NCI-H187 (cell line): ENCODE measurements around the gene CD2AP.
"Not testable (repeated sequence)": the region's sequence is repeated elsewhere in the genome, so short reads cannot be mapped to it uniquely, and the experiment has no call there.

Experiments used
- DNase-seq, 2 experiments: peaks; one replicate each; lab custom pipeline; 2025; lab: John Stamatoyannopoulos, UW

Gene CD2AP

GRCh38 chr6:47495954-47496545 is 18.5 kb downstream of the CD2AP start:
- no peak for DNase-seq

- DNase-seq: no peak
Measured at GRCh38 chr6:47496935-47497579, 19.5 kb downstream of the CD2AP start.

DNA sequence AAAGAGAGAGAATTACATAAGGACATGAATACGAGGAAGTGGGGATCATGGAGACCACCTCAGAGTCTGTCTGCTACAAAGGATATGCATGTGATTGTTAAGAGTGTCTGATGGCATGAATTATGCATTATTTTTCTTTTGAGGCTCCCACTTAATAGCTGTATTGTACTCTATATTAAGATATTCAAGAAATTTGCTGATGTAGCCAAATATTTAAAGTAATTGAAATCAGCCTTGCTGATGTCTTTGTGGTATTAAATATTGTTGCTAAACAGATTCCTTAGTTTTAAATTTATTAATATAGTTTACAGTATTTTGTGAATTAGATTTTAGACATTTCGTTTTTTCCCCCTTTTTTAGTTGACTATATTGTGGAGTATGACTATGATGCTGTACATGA is 25.3 kb downstream of the CD2AP start:
- no peak for DNase-seq

DNA sequence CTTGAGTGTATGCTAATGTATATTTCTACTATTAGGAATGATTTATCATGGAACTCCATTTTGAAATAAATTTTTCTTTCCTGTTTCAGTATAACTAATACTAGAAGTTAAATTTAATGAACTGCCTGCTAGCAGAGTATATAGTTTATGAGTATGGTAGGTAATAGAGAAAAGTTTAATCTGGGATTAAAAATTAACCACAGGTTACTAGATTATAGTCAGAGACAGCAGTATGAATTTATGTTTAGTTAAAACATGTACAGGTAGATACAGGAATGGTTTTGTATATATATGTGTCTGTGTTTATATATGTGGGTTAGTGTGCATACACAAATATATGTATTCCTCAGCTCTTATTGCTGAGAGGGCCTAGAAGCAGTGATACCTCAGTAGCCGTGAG is 32.3 kb downstream of the CD2AP start:
- no peak for DNase-seq

- DNase-seq: no peak
Measured at GRCh38 chr6:47512872-47513271, 35.3 kb downstream of the CD2AP start.

DNA sequence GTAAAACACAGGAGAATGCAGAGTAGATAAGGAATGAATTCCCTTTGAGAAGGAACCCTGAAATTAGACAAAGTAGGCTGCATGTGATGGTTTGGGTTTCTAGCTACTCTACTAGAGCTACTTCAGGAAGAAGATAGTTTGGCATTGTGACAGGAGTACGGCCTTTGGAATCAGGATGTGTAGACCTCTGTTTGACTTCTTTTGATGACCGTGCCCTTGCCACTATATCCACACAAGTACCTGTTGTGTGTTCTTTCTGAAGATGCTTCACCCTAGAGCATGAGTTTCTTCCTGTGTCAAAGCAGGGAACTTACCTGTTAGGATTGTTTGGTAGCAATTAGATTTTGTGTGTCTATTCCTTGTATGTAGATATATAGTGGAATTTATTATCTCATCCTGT is 41.7 kb downstream of the CD2AP start:
- no peak for DNase-seq

DNA sequence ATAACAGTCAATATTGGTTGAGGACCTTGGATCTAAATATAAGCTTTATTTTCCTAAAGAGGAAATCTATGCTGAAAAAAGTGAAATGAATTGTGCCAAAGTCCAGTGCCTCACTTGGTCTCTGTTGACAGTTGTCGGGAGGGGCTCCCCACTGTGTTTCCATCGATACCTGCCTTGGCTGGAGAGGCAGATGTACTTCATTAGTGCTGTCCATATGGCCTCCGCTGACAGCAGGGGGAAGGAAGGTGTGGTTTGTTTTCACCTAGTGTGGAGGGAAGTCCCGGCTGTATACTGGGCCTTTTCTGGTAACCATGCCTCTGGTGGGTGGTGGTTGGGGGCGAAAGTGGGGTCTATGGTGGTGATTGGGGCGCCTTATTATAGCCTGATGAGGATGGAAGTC is 42.7 kb downstream of the CD2AP start:
- peak in 1 of 2 experiments; percentile 1 for DNase-seq

- no peak for DNase-seq
Measured at GRCh38 chr6:47521961-47522360, 44.4 kb downstream of the CD2AP start.

GRCh38 chr6:47524136-47524845 is 46.7 kb downstream of the CD2AP start:
- DNase-seq: no peak

- DNase-seq: no peak
Measured at GRCh38 chr6:47525330-47526057, 47.9 kb downstream of the CD2AP start.

- DNase-seq: no peak
Measured at GRCh38 chr6:47527274-47527673, 49.7 kb downstream of the CD2AP start.

- no peak for DNase-seq
Measured at GRCh38 chr6:47529734-47530133, 52.1 kb downstream of the CD2AP start.

DNA sequence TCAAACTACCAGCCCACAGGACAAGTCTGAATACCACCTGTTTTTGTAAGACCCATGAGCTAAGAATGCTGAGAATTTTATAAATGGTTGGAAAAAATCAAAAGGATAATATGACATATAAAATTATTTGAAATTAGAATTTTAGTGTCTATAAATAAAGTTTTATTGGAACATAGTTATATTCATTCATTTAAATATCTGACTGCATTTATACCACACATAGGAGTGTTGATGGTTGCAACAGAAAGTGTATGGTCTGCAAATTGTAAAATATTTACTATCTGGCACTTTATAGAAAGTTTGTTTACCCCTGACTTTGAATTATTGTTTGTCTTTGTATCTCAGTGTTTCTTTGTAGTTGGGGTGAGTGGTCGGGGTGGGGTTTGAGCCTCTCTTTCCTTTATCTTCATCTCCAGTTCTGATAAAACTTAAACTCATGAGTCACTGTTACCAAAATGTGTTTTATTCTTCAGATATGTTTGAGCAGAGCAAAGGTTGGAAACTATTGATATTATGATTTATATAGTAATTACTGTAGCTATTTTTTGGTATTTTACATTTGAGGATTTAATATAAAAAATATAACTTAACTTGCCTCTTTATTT is 55.5 kb downstream of the CD2AP start:
- DNase-seq: no peak

DNA sequence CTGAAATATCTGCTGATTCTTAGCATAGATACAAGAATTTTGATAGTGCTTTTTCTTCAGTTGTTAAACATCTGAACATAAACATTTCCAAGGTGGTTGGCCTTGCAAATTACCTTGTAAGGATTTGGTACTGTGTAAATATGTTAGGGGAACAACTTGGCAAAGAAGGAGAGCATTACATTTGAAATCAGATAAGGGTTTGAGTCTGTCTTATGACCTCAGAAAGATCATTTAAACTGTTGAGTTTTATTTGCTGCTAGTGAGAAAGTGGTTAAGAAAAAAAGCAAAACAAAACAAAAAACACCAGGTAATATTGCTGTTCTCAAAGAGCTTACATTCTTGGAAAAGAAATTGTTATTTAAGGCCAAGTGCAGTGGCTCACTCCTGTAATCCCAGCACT is 56.5 kb downstream of the CD2AP start:
- no peak for DNase-seq

GRCh38 chr6:47535316-47536225 is 58.0 kb downstream of the CD2AP start:
- no peak for DNase-seq

- no peak for DNase-seq
Measured at GRCh38 chr6:47536816-47537401, 59.3 kb downstream of the CD2AP start.

DNA sequence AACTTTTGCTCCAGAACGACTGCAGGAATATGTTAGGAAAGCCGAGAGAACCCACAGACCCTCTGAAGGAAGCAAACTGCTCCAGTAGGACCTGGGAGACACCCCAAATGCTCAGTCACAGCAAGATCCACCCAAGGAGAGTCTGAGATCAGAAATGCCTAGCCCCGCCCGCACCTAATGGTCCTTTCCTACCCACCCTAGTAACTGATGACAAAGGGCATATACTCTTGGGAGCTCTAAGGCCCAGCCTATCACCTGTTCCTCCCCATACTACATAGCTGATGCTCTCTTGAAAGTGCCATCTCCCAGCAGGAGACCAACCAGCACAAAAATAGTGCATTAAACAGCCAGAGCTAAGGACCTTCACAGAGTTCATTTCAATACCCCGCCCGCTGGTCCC is 67.6 kb downstream of the CD2AP start:
- DNase-seq: peak; percentile 51 to 72

DNA sequence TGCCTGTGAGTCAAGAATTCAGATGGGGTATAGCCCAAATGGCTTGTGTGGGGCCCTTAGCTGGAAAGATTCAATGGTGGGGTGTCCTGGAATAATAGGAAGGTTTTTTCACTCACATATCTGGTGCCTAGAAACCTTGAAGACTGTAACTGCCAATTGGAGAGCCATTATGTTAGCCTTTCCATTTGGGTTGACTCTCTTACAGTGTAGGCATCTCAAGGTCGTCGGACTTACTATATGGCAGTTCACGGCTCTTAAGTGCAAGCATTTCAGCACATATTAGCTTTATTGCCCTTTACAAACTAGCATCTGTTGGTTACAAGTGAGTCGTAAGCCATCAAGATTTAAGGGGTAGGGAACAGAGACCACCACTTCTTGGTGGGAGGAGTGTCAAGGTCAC is 74.1 kb downstream of the CD2AP start:
- no peak for DNase-seq

GRCh38 chr6:47552319-47552718 is 74.7 kb downstream of the CD2AP start:
- no peak for DNase-seq

GRCh38 chr6:47553243-47553642 is 75.7 kb downstream of the CD2AP start:
- not testable (repeated sequence) for DNase-seq

GRCh38 chr6:47556459-47556858 is 78.9 kb downstream of the CD2AP start:
- not testable (repeated sequence) for DNase-seq
